ENCODE data around the gene DDX52.

- TF ChIP-seq USF1 (CRISPR knock-in tag; IDR thresholded peaks at IDR 0.05), result no peak
- no peak for TF ChIP-seq ZFP30 (CRISPR knock-in tag; IDR thresholded peaks at IDR 0.05; ENCODE audit: borderline replicate concordance)
- TF ChIP-seq ARID1B (IDR thresholded peaks at IDR 0.05), result no peak
- TF ChIP-seq, protein P1, sequence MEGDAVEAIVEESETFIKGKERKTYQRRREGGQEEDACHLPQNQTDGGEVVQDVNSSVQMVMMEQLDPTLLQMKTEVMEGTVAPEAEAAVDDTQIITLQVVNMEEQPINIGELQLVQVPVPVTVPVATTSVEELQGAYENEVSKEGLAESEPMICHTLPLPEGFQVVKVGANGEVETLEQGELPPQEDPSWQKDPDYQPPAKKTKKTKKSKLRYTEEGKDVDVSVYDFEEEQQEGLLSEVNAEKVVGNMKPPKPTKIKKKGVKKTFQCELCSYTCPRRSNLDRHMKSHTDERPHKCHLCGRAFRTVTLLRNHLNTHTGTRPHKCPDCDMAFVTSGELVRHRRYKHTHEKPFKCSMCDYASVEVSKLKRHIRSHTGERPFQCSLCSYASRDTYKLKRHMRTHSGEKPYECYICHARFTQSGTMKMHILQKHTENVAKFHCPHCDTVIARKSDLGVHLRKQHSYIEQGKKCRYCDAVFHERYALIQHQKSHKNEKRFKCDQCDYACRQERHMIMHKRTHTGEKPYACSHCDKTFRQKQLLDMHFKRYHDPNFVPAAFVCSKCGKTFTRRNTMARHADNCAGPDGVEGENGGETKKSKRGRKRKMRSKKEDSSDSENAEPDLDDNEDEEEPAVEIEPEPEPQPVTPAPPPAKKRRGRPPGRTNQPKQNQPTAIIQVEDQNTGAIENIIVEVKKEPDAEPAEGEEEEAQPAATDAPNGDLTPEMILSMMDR (IDR thresholded peaks at IDR 0.05 in 2 of 3, conservative IDR thresholded peaks at IDR 0.05 in 1 of 3; ENCODE audit: insufficient read depth in 2 of 3, low read depth in 1 of 3, low read length in 3 of 3), result no peak
- TF ChIP-seq ZNF77 (CRISPR knock-in tag; IDR thresholded peaks at IDR 0.05), result no peak
- no peak for TF ChIP-seq TAF1 (IDR thresholded peaks at IDR 0.05; ENCODE audit: control insufficient read depth, extremely low read depth, insufficient read depth, low read length, severe bottlenecking)
- TF ChIP-seq LEF1 (IDR thresholded peaks at IDR 0.05), result no peak
- TF ChIP-seq ZNF766 (CRISPR knock-in tag; conservative IDR thresholded peaks at IDR 0.05), result no peak
- TF ChIP-seq HNRNPK (IDR thresholded peaks at IDR 0.05; ENCODE audit: low read depth, low read length, poor library complexity, severe bottlenecking), result no peak
- no peak for TF ChIP-seq GABPA (tag; conservative IDR thresholded peaks at IDR 0.05; ENCODE audit: low read depth)
- no peak for TF ChIP-seq POLR2A (conservative IDR thresholded peaks at IDR 0.05)
- no peak for TF ChIP-seq KDM4B (IDR thresholded peaks at IDR 0.05; ENCODE audit: borderline replicate concordance in 2 of 2, low read depth in 1 of 2)
Measured at GRCh38 chr17:37571674-37572073, 71.6 kb downstream of the DDX52 start.

Measured in K562 (cell line).